Heart left ventricle (tissue), 13 donors: ENCODE measurements around the gene YPEL2.

Experiments
- CTCF ChIP-seq, 12 donors: fragments of 200-600 bp; sonication (generic) in 4 of 12; IDR thresholded peaks; one replicate each; pipeline versions ENCODE4 v1.5.0 to v1.8.0; 2018 to 2022; ENCODE audit warnings: antibody characterized with exemption in 12 of 12, mild to moderate bottlenecking in 5 of 12
- POLR2A ChIP-seq, 2 donors: fragments of 450-650 bp; IDR thresholded peaks; one replicate each; pipeline ENCODE4 v1.6.1; 2017; ENCODE audit warnings: antibody characterized with exemption in 2 of 2, mild to moderate bottlenecking in 2 of 2, moderate library complexity in 2 of 2
- donor health status: ischemic (EF 13 %, LVEDD 7.1; RV severe dilation, severe dysfunction).
- donor health status: DM: no; HTN: yes; CAD: no.
- donor health status: DM: no; HTN: no; CAD: no.
- donor health status: ischemic (EF 25% LVEDD 6.9; RV normal size, moderate dysfunction).
- donor health status: ischemic (EF 25% LVEDD 5.7; RV mildly dilated, moderate dysfunction).
- donor health status: ischemic (EF 35%, LVEDD 5.7; RV mildly dilated, moderate dysfunction).
- donor health status: nonischemic (EF 11% LVEDD 7.7; RV severe dilation, severe dysfunction).
- donor health status: DM: yes; HTN: yes; CAD: no.
- donor health status: PGD.
- donor health status: ischemic (EF 29% LVEDD 5.4; RV normal size, mild dysfunction).
- donor health status: nonischemic (EF 23%, LVEDD 6.1; RV moderate dilation, normal function).

- TF ChIP-seq POLR2A (IDR thresholded peaks at IDR 0.05) (no peak), CTCF (IDR thresholded peaks at IDR 0.05) (no peak)
These were observed 36.9 kb downstream of the YPEL2 start for GRCh38 chr17:59368218-59368857.
